IPS-18a (cell line): Measurements from ENCODE around the gene ZDHHC7.

Source experiments
- H3K27ac ChIP-seq: one replicate; pipeline ENCODE4 v1.5.1; 2013; ENCODE audit warnings: low read length
- H3K27me3 ChIP-seq: one replicate; pipeline ENCODE4 v1.6.1; 2013; ENCODE audit warnings: mild to moderate bottlenecking, low read length; ENCODE audit not compliant: control insufficient read depth, insufficient read depth
- H3K36me3 ChIP-seq: one replicate; pipeline ENCODE4 v1.6.1; 2013; ENCODE audit warnings: low read depth, low read length; ENCODE audit not compliant: control insufficient read depth
- H3K4me1 ChIP-seq: one replicate; pipeline ENCODE4 v1.6.1; 2013; ENCODE audit warnings: low read depth, low read length; ENCODE audit not compliant: control insufficient read depth
- H3K4me3 ChIP-seq: one replicate; pipeline ENCODE4 v1.5.1; 2013; ENCODE audit warnings: low read length
- H3K9ac ChIP-seq: one replicate; pipeline ENCODE4 v1.6.1; 2013; ENCODE audit warnings: mild to moderate bottlenecking, low read length, moderate library complexity
- H3K9me3 ChIP-seq: one replicate; pipeline ENCODE4 v1.6.1; 2013; ENCODE audit warnings: low read depth, low read length; ENCODE audit not compliant: control insufficient read depth

The ZDHHC7 gene

DNA sequence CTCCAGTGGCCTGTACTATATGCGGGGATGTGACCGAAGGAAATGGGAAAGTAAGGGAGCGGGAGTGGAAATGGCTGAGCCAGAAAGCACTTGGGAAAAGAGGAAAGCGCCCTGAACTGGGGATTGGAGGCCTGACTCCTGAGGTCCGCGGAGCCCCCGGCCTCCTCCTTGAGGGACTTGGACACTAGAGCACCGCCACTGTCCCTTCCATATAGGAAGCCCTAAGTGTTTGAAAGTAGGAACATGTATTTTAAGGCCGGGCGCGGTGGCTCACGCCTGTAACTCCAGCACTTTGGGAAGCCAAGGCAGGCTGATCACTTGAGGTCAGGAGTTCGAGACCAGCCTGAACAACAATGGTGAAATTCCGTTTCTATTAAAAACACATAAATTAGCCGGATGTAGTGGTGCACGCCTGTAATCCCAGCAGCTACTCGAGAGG lies 530 bp upstream of the ZDHHC7 start:
- H3K4me3 ChIP-seq = peak overlapping the region; percentile 99
- peak overlapping the region; percentile 94 for H3K27ac ChIP-seq
- H3K9ac ChIP-seq = peak overlapping the region; percentile 87
- H3K9me3 ChIP-seq = no peaks in the 10 kb centered on the region
- no peaks in the 10 kb centered on the region for H3K27me3 ChIP-seq
- peaks cover 4% of the 10 kb centered on the region for H3K4me1 ChIP-seq
- H3K36me3 ChIP-seq = no peaks in the 10 kb centered on the region

DNA sequence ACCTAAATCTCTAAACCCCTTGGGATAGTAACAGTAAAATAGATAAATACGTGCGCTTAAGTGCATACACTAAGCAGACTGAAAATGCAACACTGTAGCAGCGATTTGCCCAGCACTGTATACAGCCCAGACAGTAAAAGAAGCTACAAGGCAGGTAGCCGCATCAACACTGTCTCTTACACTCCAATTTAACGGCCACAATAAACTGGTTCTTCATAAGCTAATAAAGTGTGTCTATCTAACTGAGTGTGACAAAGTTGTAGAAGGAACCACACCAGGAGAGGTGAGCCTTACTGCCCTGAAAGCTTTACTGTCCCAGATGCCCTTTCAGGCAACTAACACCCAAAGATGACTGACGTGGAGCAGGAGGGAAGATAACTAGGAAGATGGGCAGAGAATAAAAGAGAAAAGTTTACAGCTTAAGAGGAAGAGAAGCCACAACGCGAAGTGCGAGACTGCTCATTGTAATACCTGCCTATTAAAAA lies 847 bp downstream of the ZDHHC7 start:
- H3K27ac ChIP-seq = no peak overlapping the region
- H3K27me3 ChIP-seq = no peaks in the 10 kb centered on the region
- peak overlapping the region; percentile 87 for H3K9ac ChIP-seq
- H3K36me3 ChIP-seq = no peaks in the 10 kb centered on the region
- H3K4me1 ChIP-seq = peaks cover 4% of the 10 kb centered on the region
- no peaks in the 10 kb centered on the region for H3K9me3 ChIP-seq
- peak overlapping the region; percentile 99 for H3K4me3 ChIP-seq

DNA sequence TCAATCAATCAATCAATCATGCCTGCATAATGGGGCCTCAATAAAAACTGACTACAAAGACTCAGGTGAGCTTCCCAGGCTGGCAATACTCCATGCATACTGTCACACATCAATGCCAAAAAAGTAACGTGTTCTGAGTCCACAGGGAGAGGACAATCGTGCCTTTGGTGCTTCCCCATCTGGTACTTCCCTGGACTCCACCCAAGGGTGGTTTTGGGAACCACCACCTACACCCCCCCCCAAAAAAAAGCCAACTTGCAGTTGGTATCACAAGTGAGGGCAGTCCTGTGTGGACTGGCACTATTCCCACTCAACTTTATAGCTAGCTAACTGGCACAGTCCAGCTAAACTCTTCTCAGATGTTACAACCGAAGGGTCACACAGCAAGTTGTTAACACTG lies 3.1 kb downstream of the ZDHHC7 start:
- Histone ChIP-seq H3K9ac (no peak overlapping the region), H3K4me1 (peaks cover 6% of the 10 kb centered on the region), H3K4me3 (no peak overlapping the region)

DNA sequence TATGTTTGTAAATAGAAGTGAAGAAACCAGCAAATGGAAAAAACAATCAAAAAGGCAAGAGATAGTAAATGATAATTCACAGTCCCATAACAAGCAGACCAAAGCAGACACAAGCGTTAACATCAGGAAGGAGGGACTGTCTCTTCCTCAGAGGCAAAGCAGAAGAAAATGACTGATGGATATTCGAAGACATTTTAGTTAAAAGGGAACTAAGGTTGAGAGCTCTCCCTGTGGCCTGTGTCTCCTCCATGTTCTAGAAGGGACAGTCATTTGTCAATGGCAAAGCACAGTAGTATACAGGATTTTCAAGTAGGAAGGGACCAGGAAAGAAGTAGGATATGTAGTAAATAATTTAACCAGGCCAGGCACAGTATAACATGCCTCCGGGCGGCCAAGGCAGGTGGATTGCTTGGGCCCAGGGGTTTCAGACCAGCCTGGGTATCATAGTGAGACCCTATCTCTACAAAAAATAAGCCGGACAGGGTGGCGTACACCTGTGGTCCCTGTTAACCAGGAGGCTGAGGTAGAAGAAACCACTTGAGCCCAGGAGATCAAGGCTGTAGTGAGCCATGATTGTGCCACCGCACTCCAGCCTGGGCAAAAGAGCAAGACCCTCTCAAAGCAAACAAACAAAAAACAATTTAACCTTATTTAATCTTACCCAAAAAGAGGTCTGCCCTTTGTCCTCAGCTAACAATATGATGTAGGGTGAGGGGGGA lies 3.7 kb downstream of the ZDHHC7 start:
- Histone ChIP-seq H3K4me3 (no peak overlapping the region), H3K9me3 (no peaks in the 10 kb centered on the region), H3K9ac (no peak overlapping the region), H3K27me3 (no peaks in the 10 kb centered on the region), H3K27ac (no peak overlapping the region), H3K36me3 (no peaks in the 10 kb centered on the region), H3K4me1 (peaks cover 12% of the 10 kb centered on the region)

More for the DNA sequence above, 3.1 kb downstream of the ZDHHC7 start:
- Histone ChIP-seq H3K36me3 (no peaks in the 10 kb centered on the region), H3K27ac (no peak overlapping the region), H3K9me3 (no peaks in the 10 kb centered on the region), H3K27me3 (no peaks in the 10 kb centered on the region)

DNA sequence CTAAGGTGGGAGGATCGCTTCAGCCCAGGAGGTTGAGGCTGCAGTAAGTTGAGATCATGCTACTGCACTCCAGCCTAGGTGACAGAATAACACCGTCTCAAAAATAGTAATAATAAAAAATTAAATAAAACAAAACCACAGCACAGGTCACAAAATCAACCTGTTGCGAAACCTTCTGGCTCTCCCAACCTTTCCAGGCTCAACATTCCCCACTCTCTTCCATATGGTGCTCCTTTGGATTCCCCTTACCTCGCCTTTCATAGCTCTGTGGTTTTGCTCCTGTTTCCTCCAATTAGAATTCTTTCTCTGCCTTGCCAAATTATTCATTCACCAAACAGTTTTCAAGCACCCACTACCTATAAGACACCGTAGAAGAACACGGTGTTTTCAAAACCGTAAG lies 4.7 kb downstream of the ZDHHC7 start:
- no peaks in the 10 kb centered on the region for H3K9me3 ChIP-seq
- H3K27me3 ChIP-seq = no peaks in the 10 kb centered on the region
- no peak overlapping the region for H3K9ac ChIP-seq
- H3K36me3 ChIP-seq = no peaks in the 10 kb centered on the region
- H3K4me3 ChIP-seq = no peak overlapping the region
- peaks cover 18% of the 10 kb centered on the region for H3K4me1 ChIP-seq
- no peak overlapping the region for H3K27ac ChIP-seq

DNA sequence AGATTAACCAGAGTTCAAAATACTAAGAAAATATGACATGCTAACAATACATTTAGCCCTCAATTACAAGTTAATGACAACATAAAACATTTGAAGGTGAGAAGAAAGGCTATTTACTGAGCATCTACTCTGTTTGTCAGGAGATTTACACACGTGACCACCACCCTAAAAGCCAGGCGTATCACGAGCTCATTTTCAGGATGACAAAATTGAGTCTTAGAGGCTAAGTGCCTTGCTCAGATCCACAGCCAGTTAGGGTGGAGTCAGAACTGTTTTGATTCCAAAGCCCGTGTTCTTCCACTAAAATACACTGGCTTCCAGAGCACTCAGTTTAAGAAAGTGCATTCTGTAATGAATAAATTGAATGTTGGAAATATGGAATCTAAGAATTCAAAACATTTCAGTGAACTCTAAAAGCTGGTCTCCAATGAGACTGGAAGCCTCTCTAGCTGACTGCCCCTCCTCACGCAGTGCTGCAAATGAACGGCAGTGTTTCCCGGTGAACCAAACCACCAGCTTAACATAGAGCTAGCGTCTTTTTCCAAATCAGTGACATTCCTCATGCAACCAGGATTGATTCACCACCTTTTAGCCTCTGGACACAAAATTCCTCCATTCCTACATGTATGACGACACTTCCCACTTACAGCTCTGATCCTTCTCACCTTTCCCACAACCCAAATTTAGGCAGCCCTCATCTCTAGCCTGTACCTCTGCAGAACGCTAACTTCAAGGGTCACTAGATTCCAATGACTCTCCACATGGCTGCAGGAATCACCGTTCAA lies 5.9 kb downstream of the ZDHHC7 start:
- peaks cover 16% of the 10 kb centered on the region for H3K4me1 ChIP-seq

DNA sequence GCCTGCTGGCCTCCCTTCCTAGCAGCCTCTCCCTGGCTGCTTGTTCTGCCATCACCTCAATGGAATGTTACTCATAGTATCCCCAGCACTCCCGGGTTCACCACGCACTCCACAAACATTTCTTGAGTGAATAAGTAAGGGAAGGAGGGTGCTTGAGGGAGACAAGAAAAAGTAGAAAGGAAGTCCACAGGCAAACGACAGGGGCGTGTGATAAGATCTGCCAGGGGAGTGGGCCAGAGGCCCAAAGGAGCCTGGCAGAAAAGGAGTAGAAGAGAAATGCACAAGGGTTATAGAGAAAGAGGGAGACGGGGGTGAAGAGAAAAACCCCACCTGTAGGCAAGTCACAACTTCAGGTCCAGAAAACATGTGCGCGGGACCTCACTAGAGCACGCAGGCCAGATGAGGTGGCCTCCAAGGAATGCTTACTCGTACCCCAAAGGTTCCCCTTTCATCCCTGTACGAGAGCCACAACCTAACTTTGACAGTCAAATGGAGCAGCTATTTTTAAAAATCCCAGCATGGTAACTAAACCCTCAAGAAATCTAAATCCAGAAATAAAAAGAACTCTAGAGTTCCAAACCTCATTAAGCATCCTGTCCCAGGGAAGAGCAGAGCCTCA lies 6.6 kb downstream of the ZDHHC7 start:
- no peak overlapping the region for H3K9ac ChIP-seq
- H3K9me3 ChIP-seq = no peaks in the 10 kb centered on the region
- peaks cover 14% of the 10 kb centered on the region for H3K4me1 ChIP-seq
- H3K27ac ChIP-seq = no peak overlapping the region
- H3K36me3 ChIP-seq = peaks cover 8% of the 10 kb centered on the region
- no peaks in the 10 kb centered on the region for H3K27me3 ChIP-seq
- H3K4me3 ChIP-seq = no peak overlapping the region

More for the DNA sequence above, 5.9 kb downstream of the ZDHHC7 start:
- no peak overlapping the region for H3K27ac ChIP-seq
- H3K27me3 ChIP-seq = no peaks in the 10 kb centered on the region
- no peak overlapping the region for H3K9ac ChIP-seq
- no peak overlapping the region for H3K4me3 ChIP-seq
- H3K36me3 ChIP-seq = peaks cover 3% of the 10 kb centered on the region
- no peaks in the 10 kb centered on the region for H3K9me3 ChIP-seq

DNA sequence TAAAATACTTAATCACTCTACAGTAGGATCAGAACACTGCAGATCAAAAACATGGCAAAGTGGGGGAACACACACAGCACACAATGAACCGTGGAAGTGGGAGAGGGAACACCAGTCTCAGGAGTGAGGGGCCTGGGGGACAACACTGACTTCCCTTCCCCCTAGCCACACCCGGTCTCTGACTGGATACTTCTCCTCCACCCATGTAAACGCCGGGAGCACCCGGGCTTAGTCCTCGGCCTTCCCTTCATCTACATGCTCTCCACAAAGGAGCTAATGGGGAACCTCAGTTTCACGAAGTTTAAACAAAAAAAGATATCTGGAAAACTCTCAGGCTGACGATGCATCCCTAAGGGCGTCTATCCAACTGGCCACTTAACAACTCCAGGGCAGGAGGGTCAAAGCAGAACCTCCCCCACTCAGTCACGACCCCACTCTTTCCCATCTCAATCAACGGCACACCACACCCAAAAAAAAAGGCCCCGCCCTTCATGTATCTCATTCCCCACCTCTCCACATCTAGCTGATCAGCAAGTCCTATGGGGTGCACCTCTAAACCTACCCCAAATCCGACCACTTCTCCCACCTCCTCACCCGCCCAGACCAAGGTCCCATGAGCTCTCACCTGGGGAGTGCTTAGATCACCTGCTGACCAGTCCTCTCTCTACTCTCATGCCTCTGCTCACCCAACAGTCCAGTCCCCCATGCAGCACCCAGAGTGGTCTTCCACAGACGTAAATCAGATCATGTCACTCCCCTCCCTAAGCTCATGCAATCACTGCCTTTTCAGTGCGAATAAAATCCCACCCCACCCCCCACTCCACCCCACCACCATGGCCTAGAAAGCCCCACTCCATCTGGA lies 7.4 kb downstream of the ZDHHC7 start:
- Histone ChIP-seq H3K4me1 (peaks cover 14% of the 10 kb centered on the region), H3K9ac (no peak overlapping the region), H3K4me3 (no peak overlapping the region), H3K9me3 (no peaks in the 10 kb centered on the region), H3K36me3 (peaks cover 8% of the 10 kb centered on the region), H3K27ac (no peak overlapping the region), H3K27me3 (no peaks in the 10 kb centered on the region)

DNA sequence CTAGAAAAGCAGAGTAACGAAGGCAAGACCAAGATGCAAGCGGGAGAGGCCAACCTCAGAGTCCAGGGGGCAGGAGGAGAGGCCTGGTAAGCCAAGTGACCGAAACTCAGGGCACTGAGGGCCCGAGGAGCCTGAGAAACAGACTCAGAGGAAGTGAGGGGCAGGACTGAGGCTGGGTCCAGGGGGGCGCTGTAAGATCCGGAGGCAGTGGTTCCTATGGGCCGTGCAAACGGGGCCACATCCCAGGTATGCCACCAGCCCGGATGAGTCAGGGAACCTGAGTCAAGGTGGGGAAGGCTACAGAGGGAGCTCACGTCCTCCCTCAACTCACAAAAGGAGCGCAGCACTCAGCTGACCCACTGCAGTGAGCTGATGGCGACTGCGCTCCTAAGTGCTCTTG lies 8.3 kb downstream of the ZDHHC7 start:
- Histone ChIP-seq H3K9ac (no peak overlapping the region), H3K9me3 (no peaks in the 10 kb centered on the region), H3K4me3 (no peak overlapping the region), H3K27ac (no peak overlapping the region), H3K4me1 (peaks cover 14% of the 10 kb centered on the region), H3K27me3 (no peaks in the 10 kb centered on the region), H3K36me3 (peaks cover 8% of the 10 kb centered on the region)

DNA sequence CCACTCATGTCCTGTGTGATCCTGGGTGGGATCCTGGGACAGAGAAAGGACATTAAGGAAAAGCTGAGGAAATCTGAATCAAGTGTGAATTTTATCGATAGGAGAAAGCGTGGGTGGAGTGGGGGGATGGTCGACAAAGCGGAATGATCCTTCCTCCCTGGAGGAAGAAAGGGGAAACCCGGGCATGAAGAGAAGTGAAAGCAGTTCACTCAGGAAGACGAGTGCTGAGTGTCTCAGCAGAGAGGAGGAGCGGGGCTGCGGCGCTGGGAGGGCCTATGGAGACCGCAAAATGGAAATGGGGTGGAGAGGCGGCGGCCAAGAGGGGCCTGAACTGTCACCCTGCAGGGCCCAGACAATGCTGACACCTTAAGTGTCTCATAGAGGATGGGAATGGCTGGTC lies 8.7 kb downstream of the ZDHHC7 start:
- Histone ChIP-seq H3K4me3 (no peak overlapping the region), H3K4me1 (peaks cover 14% of the 10 kb centered on the region), H3K9ac (no peak overlapping the region), H3K9me3 (no peaks in the 10 kb centered on the region), H3K27me3 (no peaks in the 10 kb centered on the region), H3K27ac (no peak overlapping the region), H3K36me3 (peaks cover 8% of the 10 kb centered on the region)

DNA sequence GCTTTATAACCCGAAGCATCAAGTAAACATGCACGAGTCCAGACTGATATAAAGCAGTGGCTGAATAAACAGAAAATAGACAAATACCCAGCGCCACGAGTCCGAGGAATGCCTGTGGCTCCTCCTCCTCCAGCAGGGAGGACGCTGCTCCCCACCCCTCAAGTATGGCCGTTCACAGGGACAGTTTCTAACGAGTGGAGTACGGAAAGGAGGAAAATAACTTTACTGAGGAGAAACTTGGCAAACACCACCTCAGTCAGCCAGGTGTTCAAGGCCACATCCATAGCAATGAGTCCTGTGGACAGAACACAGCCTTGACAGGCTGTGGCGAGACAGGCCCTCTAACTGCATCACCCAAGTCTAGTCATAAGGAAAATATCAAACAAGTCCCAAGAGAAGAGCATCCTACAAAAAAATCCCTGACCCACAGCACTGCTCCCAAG lies 9.2 kb downstream of the ZDHHC7 start:
- H3K9me3 ChIP-seq = no peaks in the 10 kb centered on the region
- H3K27me3 ChIP-seq = no peaks in the 10 kb centered on the region
- H3K36me3 ChIP-seq = peaks cover 8% of the 10 kb centered on the region
- H3K27ac ChIP-seq = no peak overlapping the region
- peaks cover 14% of the 10 kb centered on the region for H3K4me1 ChIP-seq
- H3K9ac ChIP-seq = no peak overlapping the region
- H3K4me3 ChIP-seq = no peak overlapping the region
